HG02623 (cell line): ENCODE results near the gene A2ML1.
"Not testable (repeated sequence)": the region's sequence is repeated elsewhere in the genome, so short reads cannot be mapped to it uniquely, and the experiment has no call there.

Experiments
- ATAC-seq: cut with Tn5 transposase; IDR thresholded peaks from one replicate; pipeline ENCODE4 v1.9.1; 2021; ENCODE audit warnings: moderate library complexity; ENCODE audit not compliant: unreplicated experiment

Gene A2ML1

GRCh38 chr12:8822298-8822697 is at the start of gene A2ML1:
Gene A2ML1, plus strand, starts transcription at chr12:8822621. Its CDS starts 31 bp downstream, at chr12:8822652.
- no peak for ATAC-seq

GRCh38 chr12:8773461-8773860 is 49.0 kb upstream of the A2ML1 start:
- ATAC-seq, result no peak

- ATAC-seq, result no peak
These were observed 43.1 kb upstream of the A2ML1 start for GRCh38 chr12:8779281-8779680.

- no peak for ATAC-seq
These were observed 42.6 kb upstream of the A2ML1 start for GRCh38 chr12:8779862-8780261.

GRCh38 chr12:8780389-8780788 is 42.0 kb upstream of the A2ML1 start:
- no peak for ATAC-seq

GRCh38 chr12:8781381-8782127 is 40.9 kb upstream of the A2ML1 start:
- ATAC-seq, result no peak

GRCh38 chr12:8784290-8784888 is 38.0 kb upstream of the A2ML1 start:
- ATAC-seq, result no peak

- no peak for ATAC-seq
These were observed 36.9 kb upstream of the A2ML1 start for GRCh38 chr12:8785499-8785898.

GRCh38 chr12:8787206-8787605 is 35.2 kb upstream of the A2ML1 start:
- not testable (repeated sequence) for ATAC-seq

GRCh38 chr12:8788706-8789105 is 33.7 kb upstream of the A2ML1 start:
- ATAC-seq, result not testable (repeated sequence)

- not testable (repeated sequence) for ATAC-seq
These were observed 32.9 kb upstream of the A2ML1 start for GRCh38 chr12:8789341-8790013.

- ATAC-seq, result not testable (repeated sequence)
These were observed 29.2 kb upstream of the A2ML1 start for GRCh38 chr12:8793226-8793625.

- not testable (repeated sequence) for ATAC-seq
These were observed 27.8 kb upstream of the A2ML1 start for GRCh38 chr12:8794611-8795010.

- ATAC-seq, result no peak
These were observed 25.4 kb upstream of the A2ML1 start for GRCh38 chr12:8796831-8797626.

GRCh38 chr12:8801213-8801612 is 21.2 kb upstream of the A2ML1 start:
- ATAC-seq, result not testable (repeated sequence)

GRCh38 chr12:8804833-8805232 is 17.6 kb upstream of the A2ML1 start:
- not testable (repeated sequence) for ATAC-seq

GRCh38 chr12:8805487-8805886 is 16.9 kb upstream of the A2ML1 start:
- not testable (repeated sequence) for ATAC-seq

GRCh38 chr12:8807084-8807483 is 15.3 kb upstream of the A2ML1 start:
- not testable (repeated sequence) for ATAC-seq

GRCh38 chr12:8810112-8810511 is 12.3 kb upstream of the A2ML1 start:
- ATAC-seq, result not testable (repeated sequence)

- no peak for ATAC-seq
These were observed 8.7 kb upstream of the A2ML1 start for GRCh38 chr12:8813572-8814357.
